Mesothelial cell of epicardium (in vitro differentiated cells): ENCODE results near the gene CHST14. TPM values are rescaled to one million over a fixed set of nuclear protein-coding genes. Genes with fewer than 3 reads are reported as not detected.

Experiments
- DNase-seq, 2 experiments: peaks; one replicate each; pipeline ENCODE4 v3.0.0; 2021; ENCODE audit warnings: low spot score in 2 of 2; ENCODE audit not compliant: unreplicated experiment in 2 of 2
- H3K27ac Mint-ChIP-seq: 2 replicates; pipeline ENCODE4 v1.8.0; 2021; ENCODE audit warnings: mixed read lengths
- H3K27me3 Mint-ChIP-seq: 2 replicates; pipeline ENCODE4 v1.8.0; 2021; ENCODE audit warnings: low read depth, mixed read lengths
- H3K36me3 Mint-ChIP-seq: 2 replicates; pipeline ENCODE4 v1.8.0; 2021; ENCODE audit warnings: mixed read lengths
- H3K4me1 Mint-ChIP-seq: 2 replicates; pipeline ENCODE4 v1.8.0; 2021; ENCODE audit warnings: mixed read lengths
- H3K4me3 Mint-ChIP-seq: 2 replicates; pipeline ENCODE4 v1.8.0; 2021; ENCODE audit warnings: mild to moderate bottlenecking, moderate library complexity, mixed read lengths
- H3K9me3 Mint-ChIP-seq: 2 replicates; pipeline ENCODE4 v1.8.0; 2021; ENCODE audit warnings: mixed read lengths
- total RNA-seq: library from RNA; stranded (reverse); gene quantifications from 3 replicates; pipeline ENCODE4 v1.2.1, GENCODE V29; 2021
- TF ChIP-seq, protein P1 (sequence below): fragments of 200-600 bp; sonication (generic); IDR thresholded peaks from one replicate; pipeline ENCODE4 v1.5.0; 2021; ENCODE audit warnings: antibody characterized with exemption; ENCODE audit not compliant: unreplicated experiment

Gene CHST14
- total RNA-seq, 1 donor from 2014 or later, result 41.9 TPM

GRCh38 chr15:40439960-40440742 is 30.6 kb upstream of the CHST14 start:
- peaks cover 65% of the 10 kb centered on the region for H3K4me1 Mint-ChIP-seq
- H3K36me3 Mint-ChIP-seq, result no peaks in the 10 kb centered on the region
- peak in 1 of 2 experiments; percentile 50 for DNase-seq
- peaks cover 64% of the 10 kb centered on the region for H3K27me3 Mint-ChIP-seq
- peak overlapping the region; percentile 77 for H3K4me3 Mint-ChIP-seq
- TF ChIP-seq, protein P1, sequence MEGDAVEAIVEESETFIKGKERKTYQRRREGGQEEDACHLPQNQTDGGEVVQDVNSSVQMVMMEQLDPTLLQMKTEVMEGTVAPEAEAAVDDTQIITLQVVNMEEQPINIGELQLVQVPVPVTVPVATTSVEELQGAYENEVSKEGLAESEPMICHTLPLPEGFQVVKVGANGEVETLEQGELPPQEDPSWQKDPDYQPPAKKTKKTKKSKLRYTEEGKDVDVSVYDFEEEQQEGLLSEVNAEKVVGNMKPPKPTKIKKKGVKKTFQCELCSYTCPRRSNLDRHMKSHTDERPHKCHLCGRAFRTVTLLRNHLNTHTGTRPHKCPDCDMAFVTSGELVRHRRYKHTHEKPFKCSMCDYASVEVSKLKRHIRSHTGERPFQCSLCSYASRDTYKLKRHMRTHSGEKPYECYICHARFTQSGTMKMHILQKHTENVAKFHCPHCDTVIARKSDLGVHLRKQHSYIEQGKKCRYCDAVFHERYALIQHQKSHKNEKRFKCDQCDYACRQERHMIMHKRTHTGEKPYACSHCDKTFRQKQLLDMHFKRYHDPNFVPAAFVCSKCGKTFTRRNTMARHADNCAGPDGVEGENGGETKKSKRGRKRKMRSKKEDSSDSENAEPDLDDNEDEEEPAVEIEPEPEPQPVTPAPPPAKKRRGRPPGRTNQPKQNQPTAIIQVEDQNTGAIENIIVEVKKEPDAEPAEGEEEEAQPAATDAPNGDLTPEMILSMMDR, result no peak
- no peaks in the 10 kb centered on the region for H3K9me3 Mint-ChIP-seq
- peak overlapping the region; percentile 76 for H3K27ac Mint-ChIP-seq

DNA sequence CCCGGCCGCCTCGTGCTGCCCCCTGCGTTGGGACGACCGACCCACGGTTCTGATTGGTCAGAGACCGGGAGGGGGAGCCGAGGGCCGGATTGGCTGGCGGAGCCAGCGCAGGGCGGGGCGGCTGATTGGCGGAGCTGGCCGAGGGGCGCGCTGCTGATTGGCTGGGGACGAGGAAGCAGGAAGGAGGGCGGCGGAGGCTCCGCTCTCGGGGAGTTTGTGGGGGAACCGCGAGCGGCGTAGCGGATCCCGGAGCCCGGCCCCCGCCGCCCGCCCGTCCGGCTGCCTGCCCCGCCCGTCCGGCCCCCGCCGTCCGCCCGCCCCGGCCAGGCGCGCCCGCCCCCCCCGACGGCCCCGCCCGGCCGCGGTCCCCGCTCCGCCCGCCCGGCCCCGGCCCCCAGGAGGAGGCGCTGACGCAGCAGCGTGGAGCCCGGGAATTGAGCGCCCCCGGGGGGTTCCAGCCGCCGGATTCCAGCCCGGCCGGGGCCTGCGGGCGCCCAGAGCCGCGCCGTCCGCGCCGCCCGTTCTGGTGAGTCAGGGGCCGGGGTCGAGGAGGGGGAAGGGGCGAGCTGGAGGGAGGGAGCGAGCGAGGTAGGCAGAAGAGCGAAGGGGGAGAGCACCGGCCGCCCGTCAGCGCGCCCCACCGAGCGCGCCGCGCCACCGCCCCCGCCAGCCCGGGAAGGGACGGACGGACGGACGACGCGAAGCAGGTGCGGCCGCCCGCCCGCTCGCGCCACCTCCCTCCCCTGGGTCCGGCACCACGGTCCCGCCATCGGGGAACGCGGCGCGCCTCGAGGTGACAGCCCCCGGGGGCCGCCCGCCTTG is 29.8 kb upstream of the CHST14 start, which contains the start of gene BAHD1:
Gene BAHD1 (plus strand): TSS at position 211 of the 822 bp plus-strand sequence. CDS start 17,512 bp downstream, outside the sequence.
- peaks cover 57% of the 10 kb centered on the region for H3K27me3 Mint-ChIP-seq
- H3K4me1 Mint-ChIP-seq, result peaks cover 67% of the 10 kb centered on the region
- no peaks in the 10 kb centered on the region for H3K36me3 Mint-ChIP-seq
- peak within 1 kb of the TSS; percentile 76 for H3K27ac Mint-ChIP-seq
- H3K4me3 Mint-ChIP-seq, result peak within 1 kb of the TSS; percentile 82
- DNase-seq, result peak; percentile 92 to 96
- TF ChIP-seq, protein P1, result no peak
- H3K9me3 Mint-ChIP-seq, result no peaks in the 10 kb centered on the region

GRCh38 chr15:40441565-40442531 is 28.9 kb upstream of the CHST14 start:
- peak overlapping the region; percentile 61 for H3K27ac Mint-ChIP-seq
- H3K4me3 Mint-ChIP-seq, result peak overlapping the region; percentile 82
- peaks cover 62% of the 10 kb centered on the region for H3K4me1 Mint-ChIP-seq
- peaks cover 49% of the 10 kb centered on the region for H3K27me3 Mint-ChIP-seq
- H3K9me3 Mint-ChIP-seq, result no peaks in the 10 kb centered on the region
- H3K36me3 Mint-ChIP-seq, result no peaks in the 10 kb centered on the region
- TF ChIP-seq, protein P1, result no peak
- peak in 1 of 2 experiments; percentile 58 for DNase-seq

DNA sequence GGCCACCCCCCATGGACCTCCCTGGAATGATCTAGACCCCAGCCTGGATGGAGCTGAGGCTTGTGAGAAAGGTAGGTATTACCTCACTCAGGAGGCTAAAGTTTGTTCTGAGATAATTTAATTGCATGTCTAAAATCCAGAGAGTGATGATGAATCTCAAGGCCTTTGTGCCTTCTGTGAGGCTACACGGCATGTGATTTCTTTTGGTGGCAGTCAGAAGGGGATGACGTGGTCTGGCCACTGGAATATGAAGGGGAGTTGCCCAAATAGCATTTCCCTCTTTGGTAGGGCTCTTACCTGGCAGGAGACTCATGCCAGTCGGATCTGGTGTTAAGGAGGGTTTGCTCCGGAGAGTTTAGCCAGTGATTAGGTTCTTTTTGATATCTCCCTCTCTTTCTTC is 27.5 kb upstream of the CHST14 start:
- DNase-seq, result no peak
- Mint-ChIP-seq H3K36me3 (no peaks in the 10 kb centered on the region), H3K27me3 (peaks cover 35% of the 10 kb centered on the region), H3K4me1 (peaks cover 49% of the 10 kb centered on the region), H3K27ac (no peak overlapping the region), H3K4me3 (peak overlapping the region; percentile 80), H3K9me3 (no peaks in the 10 kb centered on the region)
- TF ChIP-seq, protein P1, result no peak

GRCh38 chr15:40443846-40444245 is 26.9 kb upstream of the CHST14 start:
- Mint-ChIP-seq H3K4me1 (peaks cover 43% of the 10 kb centered on the region), H3K36me3 (no peaks in the 10 kb centered on the region), H3K4me3 (peak overlapping the region; percentile 22), H3K9me3 (no peaks in the 10 kb centered on the region), H3K27ac (no peak overlapping the region), H3K27me3 (peaks cover 29% of the 10 kb centered on the region)
- TF ChIP-seq, protein P1, result no peak
- DNase-seq, result no peak
